GM18508 (cell line): ENCODE data around the gene KANSL1.
"Not testable (repeated sequence)": the region's sequence is repeated elsewhere in the genome, so short reads cannot be mapped to it uniquely, and the experiment has no call there.

Source experiments
- ATAC-seq: cut with Tn5 transposase; IDR thresholded peaks from one replicate; pipeline ENCODE4 v1.9.1; 2021; ENCODE audit warnings: moderate number of reproducible peaks; ENCODE audit not compliant: insufficient read depth, unreplicated experiment

The KANSL1 gene

GRCh38 chr17:46193626-46194392, 580 bp upstream of the KANSL1 start:
- ATAC-seq: peak; percentile 52

DNA sequence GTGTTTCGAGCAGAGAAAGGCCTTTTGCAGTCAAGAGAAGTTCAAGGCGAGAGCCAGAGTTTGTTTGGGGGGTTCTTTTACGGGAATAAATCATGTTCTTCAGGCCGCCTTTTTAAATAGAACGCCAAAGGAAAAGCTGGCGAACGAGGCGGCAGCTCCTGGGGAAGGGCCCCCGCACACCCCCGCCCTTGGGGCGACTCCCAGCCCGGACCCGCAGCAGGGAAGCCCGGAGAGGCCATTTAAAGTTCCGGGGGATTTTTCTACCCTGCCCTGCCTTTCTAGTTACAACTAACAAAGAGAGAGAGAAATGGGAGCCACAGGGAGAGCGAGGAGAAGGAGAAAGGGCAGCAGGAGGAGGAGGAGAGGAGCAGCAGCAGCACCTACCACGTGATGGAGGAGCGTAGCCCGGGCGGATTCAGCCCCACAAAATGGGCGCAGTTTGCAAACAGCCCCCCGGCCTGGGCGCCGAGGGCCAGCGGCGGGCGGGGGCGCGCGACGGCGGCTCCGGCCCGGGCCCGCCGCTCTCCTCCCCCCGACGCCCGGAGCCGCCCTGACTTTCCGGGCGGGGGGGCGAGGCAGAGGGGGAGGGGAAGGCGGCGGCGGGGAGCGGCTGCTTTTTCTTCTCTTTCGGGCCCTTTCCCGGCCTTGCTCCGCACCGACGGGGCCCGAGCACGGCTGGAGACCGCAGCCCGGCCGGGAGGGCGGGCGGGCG, 634 bp downstream of the KANSL1 start:
- ATAC-seq: no peak

GRCh38 chr17:46192189-46192438, 1.1 kb downstream of the KANSL1 start:
- no peak for ATAC-seq

- no peak for ATAC-seq
Measured at GRCh38 chr17:46191322-46192188, 1.7 kb downstream of the KANSL1 start.

- no peak for ATAC-seq
Measured at GRCh38 chr17:46190763-46191162, 2.5 kb downstream of the KANSL1 start.

- not testable (repeated sequence) for ATAC-seq
Measured at GRCh38 chr17:46186827-46187235, 6.4 kb downstream of the KANSL1 start.

GRCh38 chr17:46184696-46185095, 8.5 kb downstream of the KANSL1 start:
- no peak for ATAC-seq

- not testable (repeated sequence) for ATAC-seq
Measured at GRCh38 chr17:46183383-46183782, 9.8 kb downstream of the KANSL1 start.

DNA sequence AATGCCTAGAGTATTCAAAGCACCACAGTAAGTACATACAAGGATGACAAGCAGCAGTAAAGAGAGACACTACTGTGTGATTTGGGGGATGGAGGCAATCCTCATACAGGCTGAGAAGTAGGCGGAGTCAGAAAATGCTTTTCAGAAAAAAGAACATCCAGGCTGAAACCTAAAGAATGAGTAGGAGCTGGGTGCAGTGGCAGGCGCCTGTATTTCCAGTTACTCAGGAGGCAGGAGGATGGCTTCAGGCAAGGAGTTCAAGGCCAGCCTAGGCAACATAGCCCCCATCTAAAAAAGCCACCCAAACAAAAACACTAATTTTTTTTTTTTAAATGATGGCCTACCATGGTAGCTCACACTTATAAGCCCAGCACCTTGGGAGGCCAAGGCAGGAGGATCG, 10.3 kb downstream of the KANSL1 start:
- no peak for ATAC-seq

DNA sequence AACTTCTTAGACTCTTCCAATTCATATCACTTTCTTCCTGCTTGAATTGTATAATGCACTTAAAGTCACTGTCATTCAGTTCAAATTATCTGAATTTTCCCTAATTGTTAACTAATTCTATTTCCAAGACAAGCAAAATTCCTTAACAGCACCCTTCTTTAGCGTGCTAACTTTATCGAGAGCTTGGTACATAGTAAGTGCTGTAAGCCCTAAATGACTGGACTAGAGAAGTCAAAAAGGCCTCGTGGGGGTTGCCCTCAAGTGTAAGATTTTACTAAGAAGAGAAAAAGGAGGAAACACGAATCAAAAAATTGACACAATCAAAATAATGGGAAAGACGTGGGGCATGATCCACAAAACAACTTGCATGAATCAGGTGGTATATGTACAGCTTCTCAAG, 11.3 kb downstream of the KANSL1 start:
- no peak for ATAC-seq

DNA sequence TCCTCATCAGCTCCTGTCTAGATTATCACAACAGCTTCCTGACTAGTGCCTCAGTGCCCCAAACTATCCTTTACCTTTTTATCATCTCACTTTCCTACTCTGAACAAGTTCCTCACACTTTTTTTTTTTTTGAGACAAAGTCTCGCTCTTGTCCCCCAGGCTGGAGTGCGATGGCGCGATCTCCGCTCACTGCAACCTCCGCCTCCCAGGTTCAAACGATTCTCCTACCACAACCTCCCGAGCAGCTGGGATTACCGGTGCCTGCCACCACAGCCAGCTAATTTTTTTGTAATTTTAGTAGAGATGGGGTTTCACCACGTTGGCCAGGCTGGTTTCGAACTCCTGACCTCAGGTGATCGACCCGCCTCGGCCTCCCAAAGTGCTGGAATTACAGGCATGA, 11.9 kb downstream of the KANSL1 start:
- not testable (repeated sequence) for ATAC-seq

- ATAC-seq: no peak
Measured at GRCh38 chr17:46180892-46181274, 12.3 kb downstream of the KANSL1 start.

DNA sequence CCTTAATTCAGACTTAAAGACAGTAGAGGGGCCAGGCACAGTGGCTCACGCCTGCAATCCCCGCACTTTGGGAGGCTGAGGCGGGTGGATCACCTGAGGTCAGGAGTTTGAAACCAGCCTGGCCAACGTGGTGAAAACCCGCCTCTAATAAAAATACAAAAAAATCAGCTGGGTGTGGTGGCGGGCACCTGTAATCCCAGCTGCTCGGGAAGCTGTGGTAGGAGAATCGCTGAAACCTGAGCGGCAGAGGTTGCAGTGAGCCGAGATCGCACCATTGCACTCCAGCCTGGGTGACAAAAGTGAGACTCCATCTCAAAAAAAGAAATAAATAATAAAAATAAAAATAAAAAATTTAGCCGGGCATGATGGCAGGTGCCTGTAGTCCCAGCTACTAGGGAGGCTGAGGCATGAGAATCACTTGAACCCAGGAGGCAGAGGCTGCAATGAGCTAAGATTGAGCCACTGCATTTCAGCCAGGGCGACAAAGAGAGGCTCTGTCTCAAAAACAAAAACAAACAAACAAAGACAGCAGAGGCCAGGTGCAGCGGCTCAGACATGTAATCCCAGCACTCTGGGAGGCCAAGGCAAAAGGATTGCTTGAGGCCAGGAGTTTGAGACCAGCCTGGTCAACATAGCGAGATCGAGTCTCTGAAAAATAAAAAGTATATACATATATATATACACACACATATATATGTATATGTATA, 12.9 kb downstream of the KANSL1 start:
- not testable (repeated sequence) for ATAC-seq

DNA sequence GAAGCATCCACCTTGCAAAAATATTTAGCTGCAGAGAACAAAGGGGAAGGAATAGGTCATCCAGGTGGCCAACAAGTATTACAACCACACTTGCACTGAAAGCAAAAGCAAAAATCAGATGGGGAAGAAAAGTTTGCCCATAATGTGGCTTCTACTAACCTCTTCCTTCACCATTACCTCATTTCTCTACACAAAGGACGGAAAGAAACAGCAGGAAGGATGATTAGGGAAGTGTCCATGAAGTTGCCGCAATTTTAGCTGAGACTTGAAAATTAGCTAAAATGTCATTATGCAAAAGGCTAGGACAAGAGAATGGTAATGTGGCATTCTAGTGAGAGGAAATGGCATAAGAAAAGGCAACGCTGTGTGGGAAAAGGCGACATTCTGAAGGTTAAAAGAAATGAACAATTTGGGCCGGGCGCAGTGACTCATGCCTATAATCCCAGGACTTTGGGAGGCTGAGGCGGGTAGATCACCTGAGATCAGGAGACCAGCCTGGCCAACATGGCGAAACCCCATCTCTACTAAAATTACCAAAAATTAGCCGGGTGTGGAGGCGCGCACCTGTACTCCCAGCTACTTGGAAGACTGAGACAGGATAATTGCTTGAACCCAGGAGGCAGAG, 13.7 kb downstream of the KANSL1 start:
- no peak for ATAC-seq

- no peak for ATAC-seq
Measured at GRCh38 chr17:46178550-46179214, 14.5 kb downstream of the KANSL1 start.

- no peak for ATAC-seq
Measured at GRCh38 chr17:46176975-46177374, 16.3 kb downstream of the KANSL1 start.

GRCh38 chr17:46175891-46176290, 17.3 kb downstream of the KANSL1 start:
- ATAC-seq: no peak

GRCh38 chr17:46173153-46173552, 20.1 kb downstream of the KANSL1 start:
- ATAC-seq: no peak

DNA sequence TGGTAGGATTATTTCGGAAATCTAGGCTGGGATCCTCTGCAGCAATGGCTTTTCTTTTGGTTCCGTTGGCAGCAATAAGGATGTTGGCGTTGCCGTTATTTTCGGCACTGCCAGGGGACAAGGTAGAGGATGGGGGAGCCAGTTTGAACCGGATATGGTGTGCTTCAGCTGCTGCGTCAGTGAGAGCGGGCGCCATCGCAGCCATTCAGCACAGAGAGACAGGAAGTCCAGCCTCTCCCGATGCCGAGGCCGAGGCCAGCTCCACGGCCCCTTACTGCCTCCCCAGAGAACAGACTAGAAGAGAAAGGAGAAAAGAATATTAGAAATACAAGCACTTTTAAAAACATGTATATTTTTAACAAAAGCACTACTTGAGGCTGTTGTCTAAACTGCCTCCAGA, 21.3 kb downstream of the KANSL1 start:
- no peak for ATAC-seq
